NCI-H2107 treated with DMSO at 0.1 percent for 48 hours (cell line): ENCODE data around the gene NEK11.

Source experiments
- DNase-seq: peaks from one replicate; lab custom pipeline; 2025; ENCODE audit not compliant: unreplicated experiment; lab: John Stamatoyannopoulos, UW

NEK11 gene

GRCh38 chr3:131125684-131126083, 99.0 kb downstream of the NEK11 start:
- DNase-seq = no peak

GRCh38 chr3:131140891-131141290, 114.2 kb downstream of the NEK11 start:
- DNase-seq = no peak

GRCh38 chr3:131141770-131142169, 115.1 kb downstream of the NEK11 start:
- no peak for DNase-seq

- DNase-seq = no peak
These were observed 115.9 kb downstream of the NEK11 start for GRCh38 chr3:131142580-131142979.

DNA sequence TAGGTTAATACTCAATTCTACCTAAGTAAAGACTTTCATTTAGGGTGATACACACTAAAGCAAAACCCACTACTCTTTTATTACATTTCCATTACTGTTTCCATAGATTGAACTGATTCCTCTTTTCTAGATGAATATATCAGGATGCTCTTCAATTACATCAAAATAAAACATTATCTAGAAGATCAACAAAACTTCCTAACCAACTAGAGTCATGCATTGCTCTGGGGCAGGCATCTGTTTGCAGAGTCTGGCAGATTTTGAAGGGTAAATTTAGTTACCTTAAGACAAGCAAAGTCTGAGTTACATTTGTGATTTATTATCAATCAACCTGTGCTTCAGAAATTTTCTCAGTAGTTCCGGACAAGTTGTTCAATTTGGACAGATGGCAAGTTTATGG, 117.1 kb downstream of the NEK11 start:
- DNase-seq = no peak

DNA sequence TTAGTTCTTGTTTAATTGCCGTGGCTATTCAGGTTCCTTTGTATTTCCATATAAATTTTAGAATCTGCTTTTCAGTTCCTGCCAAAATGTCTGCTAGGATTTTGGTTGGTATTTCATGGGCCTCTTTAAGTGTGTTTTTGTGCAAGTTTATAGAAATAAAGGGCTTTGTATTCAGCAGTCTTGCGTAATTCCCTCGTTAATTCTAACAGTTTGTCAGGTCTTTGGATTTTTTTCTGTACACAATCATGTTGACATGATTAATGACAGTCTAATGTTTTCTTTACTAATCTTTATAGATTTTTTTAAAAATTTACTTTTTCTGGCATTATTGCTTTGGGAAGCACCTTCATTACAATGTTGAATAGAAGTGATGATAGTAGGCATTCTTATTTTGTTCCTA, 120.9 kb downstream of the NEK11 start:
- DNase-seq = no peak

DNA sequence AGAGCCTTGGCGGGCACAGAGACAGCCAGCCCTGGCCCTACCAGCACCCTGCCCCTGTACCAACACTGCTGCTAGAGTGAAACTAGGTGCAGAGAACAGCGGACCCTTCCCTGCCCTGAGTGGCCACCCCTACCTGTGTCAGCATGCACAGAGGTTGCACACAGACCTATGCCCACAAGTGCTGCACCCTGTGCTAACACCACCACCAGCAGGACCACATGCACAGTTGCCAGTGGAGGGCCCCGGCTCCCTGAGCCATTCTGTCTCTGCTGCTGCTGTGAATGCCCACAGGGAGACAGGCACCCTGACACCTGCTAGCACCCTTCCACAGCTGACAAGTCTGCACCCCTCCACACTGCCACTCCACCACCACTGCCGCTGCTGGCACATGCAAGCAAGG, 131.8 kb downstream of the NEK11 start:
- no peak for DNase-seq

GRCh38 chr3:131162516-131162915, 135.8 kb downstream of the NEK11 start:
- DNase-seq = no peak

DNA sequence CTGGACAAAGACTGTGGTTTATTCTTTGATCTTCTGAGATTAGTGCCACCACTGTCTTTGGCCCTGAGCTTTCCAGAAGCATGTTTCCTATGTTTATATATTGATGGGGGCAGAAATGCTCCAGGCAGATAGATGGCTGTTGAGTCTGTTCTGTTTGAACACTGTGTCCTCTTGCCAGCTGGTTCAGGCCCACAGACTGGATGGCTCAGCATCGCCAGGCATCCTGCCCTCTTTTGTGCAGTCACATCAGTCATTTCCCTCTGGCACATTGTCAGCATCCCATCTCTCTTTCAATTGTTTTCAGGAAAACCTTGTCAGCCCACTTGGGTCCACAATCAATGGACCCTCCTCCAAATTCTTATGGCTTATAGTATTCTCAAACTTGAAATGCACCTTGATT, 141.2 kb downstream of the NEK11 start:
- no peak for DNase-seq

DNA sequence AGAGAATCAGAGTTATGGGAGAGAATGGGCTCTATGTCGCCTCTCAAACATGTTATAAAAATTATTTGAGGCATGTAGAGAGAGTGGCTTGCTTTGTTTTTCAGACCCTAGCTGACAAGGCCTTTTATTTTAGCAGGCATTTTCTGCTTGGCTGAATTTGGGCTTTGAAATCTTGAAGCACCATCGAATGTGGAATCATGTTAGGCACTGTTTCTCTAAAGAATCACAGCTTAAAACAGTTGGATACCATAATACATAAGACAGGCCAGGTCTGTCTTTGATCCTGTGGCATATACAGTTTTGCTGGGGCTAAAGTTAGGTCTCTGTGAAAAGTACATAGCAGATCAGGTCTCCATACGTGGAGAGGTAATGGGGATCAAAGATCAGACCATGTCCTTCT, 142.7 kb downstream of the NEK11 start:
- DNase-seq = no peak

- no peak for DNase-seq
These were observed 146.0 kb downstream of the NEK11 start for GRCh38 chr3:131172502-131173200.

DNA sequence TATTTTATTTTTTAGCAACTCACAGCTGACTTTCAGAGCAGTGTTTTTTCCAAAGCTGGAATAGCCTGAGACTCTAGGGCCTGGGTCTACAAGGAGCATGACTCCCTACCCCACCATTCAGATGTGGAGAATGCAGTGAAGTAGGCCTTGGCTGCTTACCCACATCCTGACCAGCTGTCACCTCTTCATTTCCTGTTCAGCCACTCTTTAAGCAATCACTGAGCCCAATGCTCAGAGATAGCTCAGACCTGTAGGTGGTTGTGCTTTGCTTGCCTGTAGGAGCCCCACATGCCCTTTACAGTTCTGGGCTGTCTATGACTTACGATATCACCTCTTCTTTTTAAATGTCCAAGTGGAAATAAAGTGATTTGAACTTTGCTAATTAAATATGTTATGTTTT, 148.1 kb downstream of the NEK11 start:
- no peak for DNase-seq

- DNase-seq = no peak
These were observed 152.2 kb downstream of the NEK11 start for GRCh38 chr3:131178710-131179375.

DNA sequence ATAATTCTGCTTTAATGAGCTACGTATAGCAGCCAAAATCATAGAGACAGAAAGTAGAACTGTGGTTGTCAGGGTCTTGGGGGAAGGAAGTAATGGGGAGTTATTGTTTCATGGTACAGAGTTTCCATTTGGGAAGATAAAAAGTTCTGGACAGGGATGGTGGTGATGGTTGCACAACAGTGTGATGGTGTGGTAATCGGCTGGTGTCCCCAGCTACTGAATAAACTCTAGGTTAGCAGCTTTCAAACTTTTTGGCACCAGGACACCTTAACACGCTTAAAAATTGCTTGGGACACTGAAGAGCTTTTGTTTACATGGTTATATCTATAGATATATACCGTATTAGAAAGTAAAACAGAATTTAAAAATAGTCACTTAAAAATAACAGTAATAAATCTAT, 166.0 kb downstream of the NEK11 start:
- DNase-seq = no peak

DNA sequence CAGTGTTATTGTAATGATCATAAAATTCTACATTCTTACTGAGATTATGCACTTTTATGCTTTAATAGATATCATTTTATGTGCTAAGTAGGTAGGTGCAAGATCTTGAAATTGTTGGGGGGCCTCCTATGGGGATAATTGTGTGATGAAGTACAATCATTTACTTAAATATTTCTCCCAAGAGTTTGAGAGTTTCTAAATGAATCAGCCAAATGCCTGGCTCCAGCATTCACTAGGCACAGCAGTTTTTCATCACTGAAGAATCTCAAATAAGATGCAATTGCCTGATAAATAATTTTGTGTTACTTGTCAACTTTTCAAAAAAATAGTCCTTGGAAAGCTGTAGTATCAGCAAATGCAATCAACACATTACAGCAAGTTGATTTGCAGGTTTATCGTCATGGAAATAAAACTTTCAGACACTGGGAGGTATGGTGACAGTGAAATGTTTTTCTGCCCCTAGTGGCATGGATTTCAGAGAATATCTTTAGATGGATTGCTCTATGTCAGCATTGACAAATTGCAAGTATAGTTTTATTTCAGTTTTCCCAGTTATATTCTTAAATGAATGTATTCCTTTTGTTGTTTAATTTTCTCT, 167.1 kb downstream of the NEK11 start:
- no peak for DNase-seq

DNA sequence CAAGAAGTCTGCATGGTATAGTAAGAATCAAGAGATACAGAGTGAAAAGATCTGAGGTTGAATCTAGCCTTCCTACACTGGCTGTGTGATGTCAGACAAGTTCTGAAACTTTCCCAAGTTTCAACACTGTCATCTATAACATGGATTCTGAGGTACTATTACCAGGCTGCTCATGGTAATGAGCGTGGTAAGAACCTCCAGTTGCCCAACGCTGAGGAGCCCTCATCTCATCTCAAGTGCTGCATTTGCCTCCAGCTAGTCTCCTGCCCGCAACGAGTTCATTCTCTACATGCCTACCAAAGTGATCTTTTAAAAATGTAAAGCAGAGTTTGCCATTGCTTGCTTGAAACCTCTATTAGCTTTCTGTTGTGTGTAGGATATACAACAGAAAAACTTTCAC, 168.1 kb downstream of the NEK11 start:
- DNase-seq = no peak

- DNase-seq = no peak
These were observed 174.0 kb downstream of the NEK11 start for GRCh38 chr3:131200636-131201199.

DNA sequence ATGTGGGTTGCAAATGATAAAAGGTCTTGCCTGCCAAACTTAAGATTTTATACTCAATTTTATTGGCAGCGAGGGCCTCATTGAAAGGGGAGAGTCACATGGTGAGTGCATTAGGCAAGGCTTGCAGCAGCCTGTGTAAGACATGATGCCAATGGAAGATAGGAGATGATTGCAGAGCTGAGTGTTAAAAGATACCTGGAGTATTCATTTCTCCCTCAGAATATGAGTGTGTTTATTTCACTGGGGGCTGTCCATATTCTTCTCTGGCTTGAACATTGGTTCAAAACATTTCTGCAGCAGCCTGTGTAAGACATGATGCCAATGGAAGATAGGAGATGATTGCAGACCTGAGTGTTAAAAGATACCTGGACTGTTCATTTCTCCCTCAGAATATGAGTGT, 189.7 kb downstream of the NEK11 start:
- DNase-seq = no peak

DNA sequence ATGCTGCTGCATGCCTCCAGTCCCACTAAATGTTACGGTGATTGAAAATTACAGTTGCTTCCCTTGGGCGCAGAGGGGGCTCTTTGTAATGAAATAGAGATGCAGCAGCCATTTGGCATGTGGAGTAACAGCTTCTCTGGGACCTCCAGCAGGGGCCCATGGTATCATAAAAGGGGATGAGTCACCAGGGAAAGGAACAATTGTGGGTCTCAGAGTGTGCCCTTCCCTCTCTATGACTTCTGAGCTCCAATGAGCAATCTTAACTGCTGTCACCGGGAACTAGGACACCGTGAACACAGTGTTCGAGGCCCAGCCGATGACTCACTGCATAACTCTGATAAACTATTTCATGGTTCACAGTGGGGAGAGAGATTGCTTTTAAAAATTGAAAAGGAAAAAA, 190.1 kb downstream of the NEK11 start:
- no peak for DNase-seq

DNA sequence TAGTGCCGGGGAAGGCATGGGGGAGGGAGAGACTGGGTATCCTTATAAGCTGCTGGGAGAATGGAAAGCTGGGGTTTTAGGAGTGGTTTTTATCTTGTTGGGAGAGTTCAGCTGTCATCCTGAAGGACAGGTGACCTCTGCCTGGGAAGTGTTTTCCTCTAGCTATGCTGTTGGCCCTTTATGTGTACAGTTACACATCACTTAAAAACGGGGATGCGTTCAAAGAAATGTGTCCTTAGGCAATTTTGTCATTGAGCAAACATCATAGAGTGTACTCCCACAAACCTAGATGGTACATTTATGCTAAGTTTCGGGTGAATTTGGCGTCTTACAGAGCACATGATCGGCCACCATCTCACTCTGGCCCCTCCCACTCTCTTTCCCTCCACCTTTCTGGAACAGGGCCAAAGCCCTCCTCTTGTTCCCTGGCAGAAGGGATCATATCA, 190.6 kb downstream of the NEK11 start:
- DNase-seq = no peak

- DNase-seq = no peak
These were observed 191.5 kb downstream of the NEK11 start for GRCh38 chr3:131218196-131218595.

- DNase-seq = no peak
These were observed 195.1 kb downstream of the NEK11 start for GRCh38 chr3:131221731-131222130.
